Cardiac fibroblast (primary cell): ENCODE data around the gene RASGRP2.

Source experiments
- DNase-seq, 2 donors: peaks; one replicate each; pipeline versions ENCODE4 v3.0.0 to v3.0.0-alpha.2; 2010; ENCODE audit warnings: low read depth in 2 of 2
- H3K4me3 ChIP-seq, 2 donors: replicated peaks in 1 of 2; 1 replicate in 1 of 2; 2 replicates in 1 of 2; pipeline ENCODE4 v1.5.1; 2011; ENCODE audit warnings: low read depth in 2 of 2, low read length in 2 of 2, mild to moderate bottlenecking in 2 of 2, moderate library complexity in 1 of 2
- CTCF ChIP-seq: IDR thresholded peaks from one replicate; pipeline ENCODE4 v1.5.1; 2011; ENCODE audit warnings: low read depth, mild to moderate bottlenecking, low read length, inconsistent platforms

The RASGRP2 gene

GRCh38 chr11:64722141-64723065 is 21.5 kb downstream of the RASGRP2 start:
- H3K4me3 ChIP-seq: no peak overlapping the region
- no peak for DNase-seq
- TF ChIP-seq CTCF: no peak

GRCh38 chr11:64721359-64721699 is 22.6 kb downstream of the RASGRP2 start:
- DNase-seq: no peak
- no peak overlapping the region for H3K4me3 ChIP-seq
- TF ChIP-seq CTCF: no peak

- DNase-seq: no peak
- H3K4me3 ChIP-seq: no peak overlapping the region
- no peak for TF ChIP-seq CTCF
Measured at GRCh38 chr11:64720640-64721358, 23.1 kb downstream of the RASGRP2 start.

GRCh38 chr11:64720167-64720566 is 23.8 kb downstream of the RASGRP2 start:
- no peak overlapping the region for H3K4me3 ChIP-seq
- DNase-seq: no peak
- no peak for TF ChIP-seq CTCF

- no peak overlapping the region for H3K4me3 ChIP-seq
- DNase-seq: no peak
- TF ChIP-seq CTCF: no peak
Measured at GRCh38 chr11:64719406-64719805, 24.5 kb downstream of the RASGRP2 start.

GRCh38 chr11:64718780-64719124 is 25.2 kb downstream of the RASGRP2 start:
- TF ChIP-seq CTCF: no peak
- H3K4me3 ChIP-seq: no peak overlapping the region
- no peak for DNase-seq
